Esophagus squamous epithelium (tissue), 5 donors: Measurements from ENCODE around the gene SEMA4B. TPM values are rescaled to one million over a fixed set of nuclear protein-coding genes. Genes with fewer than 3 reads are reported as not detected.

Source experiments
- DNase-seq: peaks from one replicate; lab custom pipeline; 2025; lab: John Stamatoyannopoulos, UW
- H3K27ac ChIP-seq, 4 donors: fragments of 200-600 bp; sonication (generic); one replicate each; pipeline ENCODE4 v1.5.1; 2016 to 2019; ENCODE audit warnings: mild to moderate bottlenecking in 1 of 4
- H3K27me3 ChIP-seq, 4 donors: fragments of 200-600 bp; sonication (generic); 1 replicate in 3 of 4; 2 replicates in 1 of 4; pipeline versions ENCODE4 v1.5.1 to v1.6.0; 2017 to 2021; ENCODE audit warnings: antibody characterized with exemption in 1 of 4
- H3K36me3 ChIP-seq, 3 donors: fragments of 200-600 bp; sonication (generic); one replicate each; pipeline ENCODE4 v1.5.1; 2016 to 2019
- H3K4me1 ChIP-seq, 3 donors: fragments of 200-600 bp; sonication (generic); one replicate each; pipeline ENCODE4 v1.5.1; 2017 to 2019
- H3K4me3 ChIP-seq, 4 donors: fragments of 200-600 bp; sonication (generic); 1 replicate in 3 of 4; 2 replicates in 1 of 4; pipeline ENCODE4 v1.5.1; 2016 to 2019; ENCODE audit warnings: mild to moderate bottlenecking in 2 of 4, moderate library complexity in 1 of 4
- H3K9me3 ChIP-seq, 3 donors: fragments of 200-600 bp; sonication (generic); one replicate each; pipeline ENCODE4 v1.5.1; 2016 to 2019
- POLR2A ChIP-seq, 4 donors: fragments of 450-650 bp; IDR thresholded peaks; one replicate each; pipeline ENCODE4 v1.6.1; 2017; ENCODE audit warnings: antibody characterized with exemption in 4 of 4, mild to moderate bottlenecking in 4 of 4, moderate library complexity in 3 of 4
- WGBS, 2 donors: methylation state at CpG; one replicate each; pipeline ENCODE4 v1.1.5; 2018; 5-methylcytosine and 5-hydroxymethylcytosine counted together
- intact Hi-C: fragments of 100-400 bp; cut with DNase I; formaldehyde crosslinking; loops from one replicate; pipeline ENCODE4 v1.15.0; 2022
- total RNA-seq, 4 donors: library from RNA; depleted of rRNA; stranded (reverse); fragments of >200 nt; gene quantifications; one replicate each; pipeline ENCODE4 v1.1.0, GENCODE V29; 2016
- TF ChIP-seq, protein P1 (sequence below), 6 experiments: fragments of 450-650 bp in 4 of 6; fragments of 200-600 bp in 2 of 6; sonication (generic) in 2 of 6; IDR thresholded peaks; one replicate each; pipeline ENCODE4 v1.5.1; 2016 to 2019; ENCODE audit warnings: antibody characterized with exemption in 6 of 6, mild to moderate bottlenecking in 4 of 6, moderate library complexity in 4 of 6
- donor health status: DM: yes; HTN: yes; CAD: no.

SEMA4B gene
- total RNA-seq, 4 donors from 2014 or later = 87.9 to 209 (median 136) TPM

DNA sequence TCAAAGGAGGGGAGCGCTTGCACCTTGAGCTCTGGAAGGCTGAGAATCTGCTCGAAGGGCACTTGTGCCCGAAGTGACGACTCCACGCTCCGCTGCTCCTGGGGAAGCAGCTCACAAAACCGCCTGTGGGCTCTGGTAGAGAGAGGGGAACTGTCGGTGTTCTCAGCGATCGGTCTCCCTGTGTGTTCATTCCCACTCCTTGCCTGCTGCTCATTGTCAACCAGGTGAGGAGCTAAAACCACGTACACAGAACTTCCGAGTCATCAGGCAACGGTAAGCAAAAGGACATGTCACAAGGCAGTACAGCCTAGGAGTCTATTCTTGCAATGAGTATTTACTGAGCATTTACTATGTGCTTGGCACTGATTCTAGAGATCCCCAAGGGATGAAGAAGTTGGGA is 31.1 kb downstream of the SEMA4B start:
- Histone ChIP-seq H3K4me1 (peaks cover 26 to 78% (median 48%) of the 10 kb centered on the region in 3 donors), H3K27ac (peak overlapping the region; percentile 90 to 98 (median 96)), H3K9me3 (no peaks in the 10 kb centered on the region), H3K4me3 (peak overlapping the region in 3 of 4 donors; percentile 82 to 89 (median 83)), H3K36me3 (peaks cover 16 to 57% (median 26%) of the 10 kb centered on the region in 3 donors), H3K27me3 (no peaks in the 10 kb centered on the region)
- TF ChIP-seq, protein P1, sequence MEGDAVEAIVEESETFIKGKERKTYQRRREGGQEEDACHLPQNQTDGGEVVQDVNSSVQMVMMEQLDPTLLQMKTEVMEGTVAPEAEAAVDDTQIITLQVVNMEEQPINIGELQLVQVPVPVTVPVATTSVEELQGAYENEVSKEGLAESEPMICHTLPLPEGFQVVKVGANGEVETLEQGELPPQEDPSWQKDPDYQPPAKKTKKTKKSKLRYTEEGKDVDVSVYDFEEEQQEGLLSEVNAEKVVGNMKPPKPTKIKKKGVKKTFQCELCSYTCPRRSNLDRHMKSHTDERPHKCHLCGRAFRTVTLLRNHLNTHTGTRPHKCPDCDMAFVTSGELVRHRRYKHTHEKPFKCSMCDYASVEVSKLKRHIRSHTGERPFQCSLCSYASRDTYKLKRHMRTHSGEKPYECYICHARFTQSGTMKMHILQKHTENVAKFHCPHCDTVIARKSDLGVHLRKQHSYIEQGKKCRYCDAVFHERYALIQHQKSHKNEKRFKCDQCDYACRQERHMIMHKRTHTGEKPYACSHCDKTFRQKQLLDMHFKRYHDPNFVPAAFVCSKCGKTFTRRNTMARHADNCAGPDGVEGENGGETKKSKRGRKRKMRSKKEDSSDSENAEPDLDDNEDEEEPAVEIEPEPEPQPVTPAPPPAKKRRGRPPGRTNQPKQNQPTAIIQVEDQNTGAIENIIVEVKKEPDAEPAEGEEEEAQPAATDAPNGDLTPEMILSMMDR (IDR thresholded peaks at IDR 0.05) = no peak
- TF ChIP-seq POLR2A (IDR thresholded peaks at IDR 0.05) = no peak
- no peak for DNase-seq
- intact Hi-C loops = no loop called here
- 56 to 65% methylated on average over 8 to 13 of the region's 13 CpGs for WGBS, 2 donors

- Histone ChIP-seq H3K27me3 (no peaks in the 10 kb centered on the region), H3K9me3 (no peaks in the 10 kb centered on the region), H3K4me1 (peaks cover 26 to 72% (median 48%) of the 10 kb centered on the region in 3 donors), H3K36me3 (peaks cover 11 to 57% (median 18%) of the 10 kb centered on the region in 3 donors), H3K27ac (peak overlapping the region; percentile 90 to 98 (median 96)), H3K4me3 (peak overlapping the region; percentile 48 to 89 (median 82))
- no peak for DNase-seq
- 8 to 9% methylated on average over 7 to 9 of the region's 9 CpGs for WGBS, 2 donors
- TF ChIP-seq, protein P1 (IDR thresholded peaks at IDR 0.05) = peak in 2 of 6 experiments; percentile 44 to 54
- no peak for TF ChIP-seq POLR2A (IDR thresholded peaks at IDR 0.05)
- intact Hi-C loops = no loop called here
Observed at GRCh38 chr15:90232941-90233386, 31.8 kb downstream of the SEMA4B start.

- intact Hi-C loops = no loop called here
- Histone ChIP-seq H3K9me3 (no peaks in the 10 kb centered on the region), H3K27ac (peak within 1 kb of the TSS; percentile 90 to 98 (median 96)), H3K4me1 (peaks cover 26 to 67% (median 48%) of the 10 kb centered on the region in 3 donors), H3K27me3 (no peaks in the 10 kb centered on the region), H3K4me3 (peak within 1 kb of the TSS; percentile 48 to 89 (median 82)), H3K36me3 (peaks cover 7 to 57% (median 12%) of the 10 kb centered on the region in 3 donors)
- WGBS, 2 donors = 0 to 4% methylated on average over 1 to 4 of the region's 63 CpGs
- peak in 2 of 4 donors; percentile 56 to 82 for TF ChIP-seq POLR2A (IDR thresholded peaks at IDR 0.05)
- TF ChIP-seq, protein P1 (IDR thresholded peaks at IDR 0.05) = peak in 4 of 6 experiments; percentile 18 to 58 (median 32)
- DNase-seq = peak; percentile 85
Observed at GRCh38 chr15:90233387-90234095, 32.4 kb downstream of the SEMA4B start, which contains the start of gene CIB1. TSS of gene CIB1 (minus strand) at chr15:90233941. CDS start at chr15:90233885, 56 bp downstream.

DNA sequence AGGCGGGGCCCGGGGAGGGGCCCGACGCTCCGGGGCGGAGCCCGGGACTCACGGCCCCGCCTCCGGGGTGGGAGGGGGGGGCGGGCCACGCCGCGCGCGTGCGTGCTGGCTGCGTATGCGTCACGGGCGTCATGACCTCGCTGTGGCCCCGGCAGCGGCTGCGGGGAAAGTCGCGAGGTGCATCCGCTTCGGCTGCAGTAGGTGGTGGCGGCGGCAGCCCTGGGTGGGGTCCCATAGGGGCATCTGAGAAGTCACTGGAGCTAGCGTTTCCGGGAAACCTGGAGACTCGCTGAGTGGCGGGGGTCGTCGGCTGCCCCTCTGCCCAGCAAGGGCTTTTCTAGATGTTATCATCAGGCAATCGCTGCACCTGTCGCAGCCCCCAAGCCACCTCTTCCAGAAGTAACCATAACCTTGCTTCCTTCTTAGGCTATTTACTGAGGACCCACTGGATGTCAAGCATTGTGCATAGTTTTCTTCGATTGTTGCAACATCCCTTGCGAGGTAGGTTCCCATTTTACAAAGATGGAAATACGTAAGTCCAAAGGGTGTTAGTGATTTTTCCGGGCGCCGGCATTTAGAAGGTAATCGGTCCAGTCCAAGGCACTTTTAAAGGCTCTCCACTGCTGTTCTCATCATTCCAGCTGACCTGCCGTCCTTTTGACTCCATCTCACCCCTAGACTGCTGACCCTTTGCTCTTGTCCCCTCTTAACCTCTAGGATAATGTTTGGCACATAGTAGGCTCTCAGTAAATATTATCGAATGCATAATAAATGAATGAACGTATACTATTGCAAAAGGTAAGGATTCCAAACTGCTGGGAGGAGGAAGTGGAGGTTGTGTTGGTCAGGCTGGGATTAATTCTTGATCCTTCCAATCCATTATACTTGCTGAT is 33.2 kb downstream of the SEMA4B start, which contains the start of gene GDPGP1:
Gene GDPGP1, plus strand, starts transcription at position 114 of the 893 bp plus-strand sequence. CDS start 6,700 bp downstream, outside the sequence.
- TF ChIP-seq POLR2A (IDR thresholded peaks at IDR 0.05) = peak in 2 of 4 donors; percentile 67 to 70
- TF ChIP-seq, protein P1 (IDR thresholded peaks at IDR 0.05) = peak in 1 of 6 experiments; percentile 2
- peak within 1 kb of the TSS; percentile 90 to 98 (median 96) for H3K27ac ChIP-seq
- H3K36me3 ChIP-seq = peaks cover 0 to 55% (median 4%) of the 10 kb centered on the region in 3 donors
- peak within 1 kb of the TSS; percentile 48 to 89 (median 82) for H3K4me3 ChIP-seq
- 6% methylated on average over 14 to 24 of the region's 49 CpGs for WGBS, 2 donors
- DNase-seq = peak; percentile 85
- intact Hi-C loops = no loop called here
- H3K9me3 ChIP-seq = no peaks in the 10 kb centered on the region
- H3K4me1 ChIP-seq = peaks cover 26 to 59% (median 42%) of the 10 kb centered on the region in 3 donors
- H3K27me3 ChIP-seq = no peaks in the 10 kb centered on the region
